BLaER1 treated with 17β-estradiol and CSF1 and Interleukin-3, amounts not matched to agents 10 nM and 100 nM (cell line): ENCODE data around the gene HTT-AS.

ENCODE experiments used
- H3K27ac ChIP-seq, 11 experiments: shearing (Covaris generic); formaldehyde crosslinking; 2 replicates each; pipeline ENCODE4 v1.8.1; 2022
- H3K27me3 ChIP-seq, 11 experiments: shearing (Covaris generic); formaldehyde crosslinking; 2 replicates each; pipeline ENCODE4 v1.8.1; 2022
- H3K36me3 ChIP-seq, 11 experiments: shearing (Covaris generic); formaldehyde crosslinking; 2 replicates each; pipeline ENCODE4 v1.8.1; 2022
- H3K4me1 ChIP-seq, 10 experiments: shearing (Covaris generic); formaldehyde crosslinking; 2 replicates each; pipeline ENCODE4 v1.8.1; 2022
- H3K4me2 ChIP-seq, 11 experiments: shearing (Covaris generic); formaldehyde crosslinking; 2 replicates each; pipeline ENCODE4 v1.8.1; 2022
- H3K4me3 ChIP-seq, 10 experiments: shearing (Covaris generic); formaldehyde crosslinking; 2 replicates each; pipeline ENCODE4 v1.8.1; 2022
- H3K9ac ChIP-seq, 11 experiments: shearing (Covaris generic); formaldehyde crosslinking; 2 replicates each; pipeline ENCODE4 v1.8.1; 2022
- H3K9me3 ChIP-seq, 11 experiments: shearing (Covaris generic); formaldehyde crosslinking; replicated peaks in 1 of 11; 2 replicates each; pipeline ENCODE4 v1.8.1; 2022
- H4K20me1 ChIP-seq, 11 experiments: shearing (Covaris generic); formaldehyde crosslinking; 2 replicates each; pipeline ENCODE4 v1.8.1; 2022
- Cebpa-rat ChIP-seq, 11 experiments: shearing (Covaris generic); IDR thresholded peaks; 2 replicates each; pipeline ENCODE4 v1.8.1; 2022

Gene HTT-AS

GRCh38 chr4:3070709-3071500, 3.4 kb downstream of the HTT-AS start:
- Histone ChIP-seq H3K9ac (no peak overlapping the region), H3K9me3 (peaks cover 0 to 10% (median 6%) of the 10 kb centered on the region in 11 experiments; a peak in 10 of 22 replicates), H3K4me3 (no peak overlapping the region), H3K4me2 (no peak overlapping the region), H3K36me3 (no peaks in the 10 kb centered on the region), H3K4me1 (peaks cover 9 to 20% (median 11%) of the 10 kb centered on the region in 10 experiments), H3K27me3 (no peaks in the 10 kb centered on the region), H4K20me1 (peaks cover 3 to 8% (median 4%) of the 10 kb centered on the region in 11 experiments; a peak in 21 of 22 replicates), H3K27ac (no peak overlapping the region)
- TF ChIP-seq Cebpa-rat (IDR thresholded peaks at IDR 0.05): no peak

- H3K9ac ChIP-seq: no peak overlapping the region
Observed at GRCh38 chr4:3069661-3070199, 4.6 kb downstream of the HTT-AS start.

GRCh38 chr4:3067473-3068001, 6.8 kb downstream of the HTT-AS start:
- no peak for TF ChIP-seq Cebpa-rat (IDR thresholded peaks at IDR 0.05)
- H3K4me3 ChIP-seq: no peak overlapping the region
- no peaks in the 10 kb centered on the region for H3K27me3 ChIP-seq
- peaks cover 0 to 15% (median 11%) of the 10 kb centered on the region in 11 experiments; a peak in 12 of 22 replicates for H3K9me3 ChIP-seq
- H3K9ac ChIP-seq: no peak overlapping the region
- H3K4me1 ChIP-seq: peaks cover 0 to 13% (median 0%) of the 10 kb centered on the region in 10 experiments; a peak in 5 of 20 replicates
- H4K20me1 ChIP-seq: no peaks in the 10 kb centered on the region
- H3K4me2 ChIP-seq: peak overlapping the region in 2 of 11 experiments; percentile 51 to 54; a peak in 4 of 22 replicates
- no peak overlapping the region for H3K27ac ChIP-seq
- no peaks in the 10 kb centered on the region for H3K36me3 ChIP-seq

More at GRCh38 chr4:3069661-3070199, 4.6 kb downstream of the HTT-AS start:
- Histone ChIP-seq H3K27ac (no peak overlapping the region), H3K9me3 (peaks cover 0 to 15% (median 11%) of the 10 kb centered on the region in 11 experiments; a peak in 12 of 22 replicates), H3K4me3 (no peak overlapping the region), H3K4me1 (peaks cover 6 to 17% (median 8%) of the 10 kb centered on the region in 10 experiments), H4K20me1 (no peaks in the 10 kb centered on the region), H3K4me2 (no peak overlapping the region), H3K36me3 (no peaks in the 10 kb centered on the region), H3K27me3 (no peaks in the 10 kb centered on the region)
- no peak for TF ChIP-seq Cebpa-rat (IDR thresholded peaks at IDR 0.05)

- no peak overlapping the region for H3K4me3 ChIP-seq
- H3K9ac ChIP-seq: no peak overlapping the region
- H3K4me2 ChIP-seq: peak overlapping the region in 2 of 11 experiments; percentile 51 to 54; a peak in 4 of 22 replicates
- no peaks in the 10 kb centered on the region for H4K20me1 ChIP-seq
- no peak for TF ChIP-seq Cebpa-rat (IDR thresholded peaks at IDR 0.05)
- peaks cover 0 to 15% (median 11%) of the 10 kb centered on the region in 11 experiments; a peak in 12 of 22 replicates for H3K9me3 ChIP-seq
- H3K36me3 ChIP-seq: no peaks in the 10 kb centered on the region
- peaks cover 0 to 13% (median 0%) of the 10 kb centered on the region in 10 experiments; a peak in 5 of 20 replicates for H3K4me1 ChIP-seq
- no peak overlapping the region; a peak in 1 of 22 replicates for H3K27ac ChIP-seq
- no peaks in the 10 kb centered on the region for H3K27me3 ChIP-seq
Observed at GRCh38 chr4:3066836-3067400, 7.4 kb downstream of the HTT-AS start.

- H3K27me3 ChIP-seq: no peaks in the 10 kb centered on the region
- H3K4me3 ChIP-seq: no peak overlapping the region
- no peak overlapping the region for H3K27ac ChIP-seq
- peaks cover 0 to 13% (median 0%) of the 10 kb centered on the region in 10 experiments; a peak in 5 of 20 replicates for H3K4me1 ChIP-seq
- H3K36me3 ChIP-seq: no peaks in the 10 kb centered on the region
- no peak for TF ChIP-seq Cebpa-rat (IDR thresholded peaks at IDR 0.05)
- no peak overlapping the region for H3K4me2 ChIP-seq
- H3K9ac ChIP-seq: no peak overlapping the region
- no peaks in the 10 kb centered on the region for H4K20me1 ChIP-seq
- peaks cover 0 to 15% (median 11%) of the 10 kb centered on the region in 11 experiments; a peak in 12 of 22 replicates for H3K9me3 ChIP-seq
Observed at GRCh38 chr4:3065551-3065950, 8.8 kb downstream of the HTT-AS start.

- Histone ChIP-seq H3K9me3 (peaks cover 0 to 22% (median 12%) of the 10 kb centered on the region in 11 experiments; a peak in 15 of 22 replicates), H3K9ac (no peak overlapping the region), H3K4me1 (peaks cover 0 to 15% (median 0%) of the 10 kb centered on the region in 10 experiments; a peak in 5 of 20 replicates), H3K27me3 (no peaks in the 10 kb centered on the region), H4K20me1 (no peaks in the 10 kb centered on the region), H3K4me2 (no peak overlapping the region; a peak in 1 of 22 replicates), H3K4me3 (no peak overlapping the region), H3K27ac (no peak overlapping the region), H3K36me3 (no peaks in the 10 kb centered on the region)
- no peak for TF ChIP-seq Cebpa-rat (IDR thresholded peaks at IDR 0.05)
Observed at GRCh38 chr4:3062471-3062870, 11.9 kb downstream of the HTT-AS start.

GRCh38 chr4:3060946-3061345, 13.4 kb downstream of the HTT-AS start:
- H4K20me1 ChIP-seq: no peaks in the 10 kb centered on the region
- peaks cover 0 to 4% (median 0%) of the 10 kb centered on the region in 10 experiments; a peak in 1 of 20 replicates for H3K4me1 ChIP-seq
- no peak overlapping the region for H3K9ac ChIP-seq
- H3K9me3 ChIP-seq: peaks cover 14 to 32% (median 18%) of the 10 kb centered on the region in 11 experiments
- H3K36me3 ChIP-seq: no peaks in the 10 kb centered on the region
- H3K27ac ChIP-seq: no peak overlapping the region
- no peak for TF ChIP-seq Cebpa-rat (IDR thresholded peaks at IDR 0.05)
- no peak overlapping the region for H3K4me3 ChIP-seq
- no peaks in the 10 kb centered on the region for H3K27me3 ChIP-seq
- no peak overlapping the region for H3K4me2 ChIP-seq

- no peak overlapping the region for H3K4me3 ChIP-seq
- H3K27me3 ChIP-seq: no peaks in the 10 kb centered on the region
- H3K4me1 ChIP-seq: peaks cover 0 to 4% (median 0%) of the 10 kb centered on the region in 10 experiments; a peak in 1 of 20 replicates
- no peaks in the 10 kb centered on the region for H4K20me1 ChIP-seq
- H3K9ac ChIP-seq: no peak overlapping the region
- H3K4me2 ChIP-seq: no peak overlapping the region
- no peaks in the 10 kb centered on the region for H3K36me3 ChIP-seq
- H3K9me3 ChIP-seq: peaks cover 23 to 34% (median 25%) of the 10 kb centered on the region in 11 experiments
- H3K27ac ChIP-seq: no peak overlapping the region
- no peak for TF ChIP-seq Cebpa-rat (IDR thresholded peaks at IDR 0.05)
Observed at GRCh38 chr4:3059943-3060342, 14.4 kb downstream of the HTT-AS start.
